Heart right ventricle (tissue), 16 donors: Measurements from ENCODE around the gene SCRN1. TPM values are rescaled to one million over a fixed set of nuclear protein-coding genes. Genes with fewer than 3 reads are reported as not detected.

Experiments
- ATAC-seq, 8 donors: fragments of 200-7000 bp; cut with Tn5 transposase; one replicate each; pipeline ENCODE4 v1.9.1; 2020; ENCODE audit warnings: mild to moderate bottlenecking in 8 of 8, moderate library complexity in 8 of 8, moderate number of reproducible peaks in 1 of 8
- DNase-seq, 2 donors: peaks; one replicate each; pipeline ENCODE4 v3.0.0-alpha.2; 2020
- H3K27ac ChIP-seq, 10 donors: fragments of 200-600 bp; sonication (generic) in 2 of 10; one replicate each; pipeline versions ENCODE4 v1.5.0 to v1.8.0; 2020 to 2022; ENCODE audit warnings: mild to moderate bottlenecking in 3 of 10
- H3K27me3 ChIP-seq, 7 donors: fragments of 200-600 bp; one replicate each; pipeline ENCODE4 v1.8.0; 2021 to 2022; ENCODE audit warnings: mild to moderate bottlenecking in 2 of 7
- H3K36me3 ChIP-seq, 9 donors: fragments of 200-600 bp; sonication (generic) in 1 of 9; one replicate each; pipeline versions ENCODE4 v1.5.0 to v1.8.0; 2020 to 2022; ENCODE audit warnings: mild to moderate bottlenecking in 2 of 9
- H3K4me1 ChIP-seq, 9 donors: fragments of 200-600 bp; sonication (generic) in 1 of 9; one replicate each; pipeline versions ENCODE4 v1.5.0 to v1.8.0; 2020 to 2022; ENCODE audit warnings: mild to moderate bottlenecking in 4 of 9
- H3K4me3 ChIP-seq, 10 donors: fragments of 200-600 bp; sonication (generic) in 2 of 10; one replicate each; pipeline versions ENCODE4 v1.5.0 to v1.8.0; 2020 to 2022; ENCODE audit warnings: mild to moderate bottlenecking in 7 of 10, moderate library complexity in 2 of 10
- H3K9me3 ChIP-seq, 11 donors: fragments of 200-600 bp in 10 of 11; sonication (generic) in 2 of 11; one replicate each; pipeline versions ENCODE4 v1.5.0 to v1.8.0; 2013 to 2022; ENCODE audit warnings: mild to moderate bottlenecking in 2 of 11, control low read depth in 1 of 11, moderate library complexity in 1 of 11
- WGBS, 2 donors: extraction: QIAGEN DNeasy Blood & Tissue Kit; methylation state at CpG; one replicate each; pipeline ENCODE4 v1.1.7; 2013; ENCODE audit warnings: inconsistent platforms in 1 of 2; 5-methylcytosine and 5-hydroxymethylcytosine counted together
- intact Hi-C, 10 donors: fragments of 100-400 bp; cut with DNase I; formaldehyde crosslinking; loops; one replicate each; pipeline versions ENCODE4 v1.11.1 to v1.14.2; 2022
- polyA plus RNA-seq, 2 donors: library from polyadenylated mRNA; stranded (reverse); fragments of 200-250 nt; gene quantifications; one replicate each; pipeline ENCODE4 v1.2.3, GENCODE V29; 2013
- total RNA-seq, 10 donors: library from RNA; stranded (reverse); fragmentation: NEBNext Ultra II Directional in 3 of 10; extraction: Animal tissue kit (Norgen Biotek cat#: 25700) in 3 of 10; gene quantifications; one replicate each; pipeline versions ENCODE4 v1.2.1 to v1.2.4, GENCODE V29; 2021 to 2023
- TF ChIP-seq, protein P1 (sequence below), 9 donors: fragments of 200-600 bp; sonication (generic) in 2 of 9; IDR thresholded peaks; one replicate each; pipeline versions ENCODE4 v1.5.0 to v1.8.0; 2021 to 2022; ENCODE audit warnings: antibody characterized with exemption in 9 of 9, mild to moderate bottlenecking in 5 of 9, moderate library complexity in 1 of 9
- donor health status: Arrhythmogenic right ventricular cardiomyopathy.
- donor health status: ischemic (EF 13 %, LVEDD 7.1; RV severe dilation, severe dysfunction).
- donor health status: healthy with polysubstance abuse.
- donor health status: DM: no; HTN: yes; CAD: no.
- donor health status: DM: no; HTN: no; CAD: no.
- donor health status: ischemic (EF 25% LVEDD 6.9; RV normal size, moderate dysfunction).
- donor health status: ischemic (EF 25% LVEDD 5.7; RV mildly dilated, moderate dysfunction).
- donor health status: healthy.
- donor health status: DM: yes; HTN: yes; CAD: no.
- donor health status: Ischemic cardiomyopathy.
- donor health status: ischemic (EF 35%, LVEDD 5.7; RV mildly dilated, moderate dysfunction).
- donor health status: nonischemic (EF 11% LVEDD 7.7; RV severe dilation, severe dysfunction).
- donor health status: DM: yes; HTN: yes; CAD: no.
- donor health status: PGD.
- donor health status: ischemic (EF 29% LVEDD 5.4; RV normal size, mild dysfunction).
- donor health status: nonischemic (EF 23%, LVEDD 6.1; RV moderate dilation, normal function).

The SCRN1 gene
- total and polyA plus RNA-seq, 12 donors, result 3.1 to 36.8 (median 20.5) TPM

DNA sequence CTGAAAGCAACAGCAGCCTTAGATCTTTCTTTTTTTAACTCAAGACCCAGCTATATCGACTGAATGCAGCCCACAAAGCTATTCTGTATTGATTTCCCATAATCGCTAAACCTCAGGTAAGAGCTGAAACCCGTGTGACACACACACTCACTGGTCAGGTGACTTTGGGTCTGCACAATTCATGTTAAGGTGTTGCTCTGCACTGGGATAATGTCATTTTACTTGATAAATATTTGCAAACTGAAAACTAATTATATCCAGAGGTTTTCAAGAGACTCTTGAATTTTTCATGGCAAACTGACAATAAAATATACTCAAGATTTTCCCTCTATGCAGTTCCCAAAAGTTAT lies 33.1 kb downstream of the SCRN1 start:
- ATAC-seq (no peak), DNase-seq (no peak)
- Histone ChIP-seq H3K4me3 (no peak overlapping the region), H3K27me3 (no peaks in the 10 kb centered on the region), H3K9me3 (no peaks in the 10 kb centered on the region), H3K27ac (no peak overlapping the region), H3K36me3 (peaks cover 0 to 17% (median 0%) of the 10 kb centered on the region in 9 donors), H3K4me1 (peaks cover 0 to 31% (median 0%) of the 10 kb centered on the region in 9 donors)
- TF ChIP-seq, protein P1, sequence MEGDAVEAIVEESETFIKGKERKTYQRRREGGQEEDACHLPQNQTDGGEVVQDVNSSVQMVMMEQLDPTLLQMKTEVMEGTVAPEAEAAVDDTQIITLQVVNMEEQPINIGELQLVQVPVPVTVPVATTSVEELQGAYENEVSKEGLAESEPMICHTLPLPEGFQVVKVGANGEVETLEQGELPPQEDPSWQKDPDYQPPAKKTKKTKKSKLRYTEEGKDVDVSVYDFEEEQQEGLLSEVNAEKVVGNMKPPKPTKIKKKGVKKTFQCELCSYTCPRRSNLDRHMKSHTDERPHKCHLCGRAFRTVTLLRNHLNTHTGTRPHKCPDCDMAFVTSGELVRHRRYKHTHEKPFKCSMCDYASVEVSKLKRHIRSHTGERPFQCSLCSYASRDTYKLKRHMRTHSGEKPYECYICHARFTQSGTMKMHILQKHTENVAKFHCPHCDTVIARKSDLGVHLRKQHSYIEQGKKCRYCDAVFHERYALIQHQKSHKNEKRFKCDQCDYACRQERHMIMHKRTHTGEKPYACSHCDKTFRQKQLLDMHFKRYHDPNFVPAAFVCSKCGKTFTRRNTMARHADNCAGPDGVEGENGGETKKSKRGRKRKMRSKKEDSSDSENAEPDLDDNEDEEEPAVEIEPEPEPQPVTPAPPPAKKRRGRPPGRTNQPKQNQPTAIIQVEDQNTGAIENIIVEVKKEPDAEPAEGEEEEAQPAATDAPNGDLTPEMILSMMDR (IDR thresholded peaks at IDR 0.05), result no peak
- intact Hi-C loops, result loop anchor here in 2 of 10 donors (2.0 to 5.0 kb wide), 2 partner anchors 20 to 606 kb away; no protein-coding TSS in a partner anchor
- 71 to 80% methylated on average over 3 of the region's 3 CpGs for WGBS, 2 donors

DNA sequence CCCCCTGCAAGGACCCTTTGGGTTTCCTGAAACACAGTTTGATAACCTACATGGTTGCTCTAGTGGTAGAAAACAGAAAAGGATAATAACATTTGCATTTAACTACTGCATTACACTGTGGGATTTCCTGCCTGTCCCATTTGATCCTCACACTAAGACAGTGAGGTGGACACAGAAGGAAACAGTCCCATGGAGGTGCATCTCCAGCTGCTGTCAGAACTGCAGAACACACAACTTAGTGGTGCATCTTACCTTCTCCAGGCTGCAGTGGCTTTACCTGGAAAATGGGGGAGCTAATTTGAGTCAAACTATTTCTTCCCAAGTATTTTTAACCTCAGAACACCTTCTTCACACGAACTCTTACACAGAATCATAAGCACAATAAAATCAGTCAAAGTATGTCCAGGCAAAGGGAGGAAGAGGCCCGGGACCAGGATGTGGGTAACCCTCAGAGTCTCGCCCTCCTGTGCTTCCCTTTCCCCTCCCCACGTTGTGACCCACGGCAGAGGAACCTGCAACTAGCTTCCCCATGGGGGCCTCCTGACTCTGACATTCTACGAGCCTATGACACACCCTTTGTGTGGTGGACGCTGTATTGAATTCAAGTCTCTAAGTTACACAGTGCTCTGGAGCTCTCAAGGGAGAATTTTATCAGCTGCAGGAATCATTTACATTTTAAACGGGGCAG lies 33.7 kb downstream of the SCRN1 start:
- DNase-seq (no peak), ATAC-seq (peak in 2 of 8 donors; percentile 36 to 40)
- WGBS, 2 donors, result 59 to 67% methylated on average over 8 of the region's 8 CpGs
- Histone ChIP-seq H3K27me3 (no peaks in the 10 kb centered on the region), H3K27ac (peak overlapping the region in 3 of 10 donors; percentile 54 to 69 (median 69)), H3K9me3 (no peaks in the 10 kb centered on the region), H3K36me3 (peaks cover 0 to 21% (median 2%) of the 10 kb centered on the region in 9 donors), H3K4me3 (no peak overlapping the region), H3K4me1 (peaks cover 0 to 31% (median 0%) of the 10 kb centered on the region in 9 donors)
- TF ChIP-seq, protein P1 (IDR thresholded peaks at IDR 0.05), result no peak
- intact Hi-C loops, result loop anchor here in 2 of 10 donors (2.0 to 5.0 kb wide), 2 partner anchors 19 to 606 kb away; no protein-coding TSS in a partner anchor

DNA sequence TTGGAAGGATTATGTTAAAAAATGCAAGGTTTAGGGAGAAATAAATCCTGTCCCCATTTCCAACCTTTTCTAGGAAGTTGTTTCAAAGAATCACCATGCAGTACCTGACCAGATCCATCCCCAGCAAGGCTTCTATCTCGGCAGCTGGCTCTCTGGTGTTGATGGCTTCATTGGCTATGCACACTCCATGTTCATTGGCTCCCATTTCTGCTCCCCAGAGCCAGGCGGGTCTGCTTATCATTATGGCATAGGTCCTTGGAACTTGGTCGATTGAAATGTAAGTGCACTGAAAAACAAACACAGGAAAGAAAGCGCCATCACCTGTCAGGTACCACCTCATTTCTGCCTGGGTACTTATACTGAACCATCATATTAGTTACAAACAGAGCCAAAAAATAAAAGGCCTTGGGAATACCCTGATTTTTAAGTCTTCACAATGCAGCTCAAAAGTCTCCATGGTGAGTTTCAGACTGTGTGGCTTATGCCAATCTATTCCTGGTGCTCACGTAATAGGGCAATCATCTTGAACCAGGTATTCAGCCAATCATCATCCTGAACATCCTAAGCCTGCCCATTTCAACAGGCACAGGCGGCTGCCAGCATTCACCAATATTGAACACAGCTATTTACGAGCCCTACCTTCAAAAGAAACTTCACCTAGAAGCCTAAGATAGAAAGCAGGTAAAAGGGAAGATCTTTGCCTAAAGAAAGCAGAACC lies 34.4 kb downstream of the SCRN1 start:
- H3K9me3 ChIP-seq, result no peaks in the 10 kb centered on the region
- DNase-seq, result no peak
- intact Hi-C loops, result loop anchor here in 1 of 10 donors (5.0 kb wide), 1 partner anchor 607 kb away; no protein-coding TSS in a partner anchor
- H3K27ac ChIP-seq, result peak overlapping the region in 3 of 10 donors; percentile 54 to 69 (median 69)
- TF ChIP-seq, protein P1 (IDR thresholded peaks at IDR 0.05), result no peak
- H3K27me3 ChIP-seq, result no peaks in the 10 kb centered on the region
- no peak overlapping the region for H3K4me3 ChIP-seq
- peak; percentile 48 to 94 (median 85) for ATAC-seq
- 74 to 80% methylated on average over 7 of the region's 7 CpGs for WGBS, 2 donors
- peaks cover 0 to 31% (median 0%) of the 10 kb centered on the region in 9 donors for H3K4me1 ChIP-seq
- H3K36me3 ChIP-seq, result peaks cover 0 to 28% (median 3%) of the 10 kb centered on the region in 9 donors

DNA sequence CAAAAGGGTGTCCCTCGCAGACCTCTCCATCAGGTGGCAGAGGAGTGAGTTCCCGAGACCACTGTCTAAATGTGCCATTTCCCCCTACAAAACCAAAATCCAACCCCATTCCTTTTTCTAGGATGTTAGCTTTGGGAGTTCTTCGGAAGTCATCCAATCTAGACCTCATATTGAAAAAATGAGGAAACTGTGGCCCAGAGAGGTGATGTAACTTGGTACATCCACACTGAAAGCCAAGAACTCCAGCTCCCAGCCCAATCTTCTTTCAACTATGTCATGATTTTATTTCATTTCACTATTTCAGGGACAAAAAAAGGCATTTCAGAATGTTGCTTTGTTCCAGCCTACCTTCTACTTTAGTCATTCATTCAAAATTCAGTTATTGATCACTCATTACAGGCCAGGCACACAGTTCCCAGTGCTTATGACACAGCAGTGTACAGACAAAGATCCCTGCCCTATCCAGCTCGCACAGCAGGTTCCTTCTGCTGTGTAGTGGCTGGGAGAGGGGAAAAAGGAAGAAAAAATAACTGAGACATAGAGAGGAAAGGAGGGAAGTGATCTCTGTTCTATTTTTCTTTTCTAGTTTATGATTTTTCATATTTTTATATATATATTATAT lies 35.8 kb downstream of the SCRN1 start:
- ATAC-seq (peak in 4 of 8 donors; percentile 21 to 69 (median 38)), DNase-seq (no peak)
- Histone ChIP-seq H3K27me3 (no peaks in the 10 kb centered on the region), H3K9me3 (no peaks in the 10 kb centered on the region), H3K4me1 (peaks cover 0 to 31% (median 0%) of the 10 kb centered on the region in 9 donors), H3K27ac (peak overlapping the region in 4 of 10 donors; percentile 15 to 69 (median 42)), H3K36me3 (peaks cover 0 to 37% (median 3%) of the 10 kb centered on the region in 9 donors), H3K4me3 (no peak overlapping the region)
- TF ChIP-seq, protein P1 (IDR thresholded peaks at IDR 0.05), result no peak
- intact Hi-C loops, result no loop called here
- 75 to 85% methylated on average over 4 of the region's 4 CpGs for WGBS, 2 donors
